HG03139 (cell line): Measurements from ENCODE around the gene DUOX1.
"Not testable (repeated sequence)": the region's sequence is repeated elsewhere in the genome, so short reads cannot be mapped to it uniquely, and the experiment has no call there.

Experiments
- ATAC-seq: cut with Tn5 transposase; IDR thresholded peaks from one replicate; pipeline ENCODE4 v1.9.1; 2021; ENCODE audit not compliant: unreplicated experiment

The DUOX1 gene

DNA sequence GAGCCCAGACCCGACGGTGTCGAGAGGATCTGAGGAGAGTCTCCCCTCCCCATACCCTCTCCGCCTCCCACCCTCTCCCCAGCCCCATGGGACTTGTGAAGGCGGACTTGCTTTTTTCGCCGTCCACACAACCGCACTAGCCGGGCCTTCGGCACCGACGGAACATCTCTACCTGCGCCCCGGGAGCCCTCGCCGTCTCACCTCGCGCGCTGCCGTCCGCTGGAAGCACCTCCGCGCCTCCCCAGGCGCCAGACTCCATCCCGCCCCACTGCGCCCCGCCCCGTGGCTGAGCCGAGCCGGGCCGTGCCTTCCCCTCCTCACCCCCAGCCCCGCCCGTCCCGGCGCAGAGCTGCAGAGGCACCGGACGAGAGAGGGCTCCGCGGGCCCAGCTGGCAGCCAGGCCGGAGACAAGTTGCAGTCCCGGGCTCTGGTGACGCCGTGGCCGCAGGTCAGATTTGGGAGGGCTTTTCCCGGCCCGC is at the start of gene DUOX1, which contains the start of gene DUOXA1:
DUOX1 (plus strand) TSS at position 344 of the 479 bp plus-strand sequence. CDS start 1,973 bp downstream, outside the sequence.
DUOXA1 (minus strand) TSS at position 229 of the 479 bp plus-strand sequence. CDS start 6,865 bp downstream, outside the sequence.
- ATAC-seq, result no peak

DNA sequence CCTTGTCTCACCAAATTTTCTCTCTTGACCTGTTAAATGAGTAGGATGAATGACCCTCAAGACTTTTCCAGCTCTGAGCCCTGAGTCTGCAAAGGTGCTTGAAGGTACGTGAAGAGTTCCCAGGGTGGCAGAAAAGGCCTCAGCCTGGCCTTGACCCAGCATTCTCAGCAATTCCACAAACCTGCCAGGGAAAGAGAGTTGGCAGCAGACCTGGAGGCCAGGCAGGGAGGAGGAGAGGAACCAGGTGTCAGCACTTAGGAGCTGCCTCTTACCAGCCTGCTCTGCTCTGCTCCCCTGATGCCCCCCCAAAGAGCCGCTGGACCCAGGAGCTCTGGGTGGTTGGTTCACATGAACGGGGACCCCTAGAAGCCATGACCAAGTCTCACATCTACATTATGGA is 49.2 kb upstream of the DUOX1 start:
- ATAC-seq, result not testable (repeated sequence)

DNA sequence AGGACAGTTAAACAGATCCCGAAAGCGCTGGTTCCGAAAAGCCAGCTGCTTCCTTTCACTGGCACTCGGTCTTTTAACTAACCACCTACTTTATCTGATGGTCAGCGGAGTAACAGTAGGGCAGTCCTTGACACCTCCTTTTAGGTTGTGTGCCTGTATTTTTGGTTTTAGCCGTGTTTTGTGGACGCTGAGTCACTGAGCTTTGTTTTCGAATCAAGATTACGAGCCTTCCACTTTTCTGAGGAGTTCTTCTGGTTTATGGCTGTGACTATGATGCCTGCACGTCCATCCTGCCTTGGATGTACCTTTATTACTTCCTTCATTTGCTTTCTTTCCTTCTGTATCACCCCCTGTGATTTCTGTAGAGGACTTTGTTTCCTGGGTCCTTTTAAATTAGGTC is 47.4 kb upstream of the DUOX1 start:
- ATAC-seq, result not testable (repeated sequence)

DNA sequence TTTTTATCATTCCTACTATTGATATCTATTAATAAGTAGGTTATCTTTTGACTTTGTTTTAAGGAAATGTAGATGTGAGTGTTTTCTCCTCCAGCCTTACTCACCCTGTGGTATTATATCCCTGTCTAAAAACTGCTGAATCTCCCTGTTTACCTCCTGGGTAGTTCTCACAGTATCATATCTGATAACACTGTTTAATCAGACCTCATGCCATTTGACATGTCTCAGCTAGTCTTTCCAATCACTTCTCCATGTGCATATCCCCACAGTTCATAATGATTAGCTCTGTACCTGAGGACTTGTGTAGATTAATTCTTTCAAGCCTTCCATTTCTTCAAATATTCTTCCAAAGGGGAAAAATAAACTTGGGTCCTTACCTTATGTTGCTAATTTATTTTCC is 46.6 kb upstream of the DUOX1 start:
- no peak for ATAC-seq

DNA sequence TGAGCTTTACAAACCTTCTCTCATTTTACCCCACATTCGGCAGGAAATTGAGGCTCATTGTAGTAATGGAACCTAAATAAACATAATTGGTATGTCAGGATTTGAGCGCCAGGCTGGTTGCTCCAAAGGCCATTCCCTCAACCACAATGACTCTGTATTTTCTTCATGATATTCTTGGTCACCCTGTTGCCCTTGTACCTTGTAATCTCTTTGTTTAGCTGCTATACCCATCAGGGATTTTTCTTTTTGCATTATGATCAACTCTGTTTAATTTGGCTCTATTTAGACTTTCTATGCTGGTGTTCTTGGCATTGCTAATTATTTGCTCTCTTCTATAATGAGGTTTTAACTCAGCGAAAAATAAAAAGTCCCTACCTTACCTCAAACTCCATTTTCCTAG is 45.6 kb upstream of the DUOX1 start:
- ATAC-seq, result no peak

DNA sequence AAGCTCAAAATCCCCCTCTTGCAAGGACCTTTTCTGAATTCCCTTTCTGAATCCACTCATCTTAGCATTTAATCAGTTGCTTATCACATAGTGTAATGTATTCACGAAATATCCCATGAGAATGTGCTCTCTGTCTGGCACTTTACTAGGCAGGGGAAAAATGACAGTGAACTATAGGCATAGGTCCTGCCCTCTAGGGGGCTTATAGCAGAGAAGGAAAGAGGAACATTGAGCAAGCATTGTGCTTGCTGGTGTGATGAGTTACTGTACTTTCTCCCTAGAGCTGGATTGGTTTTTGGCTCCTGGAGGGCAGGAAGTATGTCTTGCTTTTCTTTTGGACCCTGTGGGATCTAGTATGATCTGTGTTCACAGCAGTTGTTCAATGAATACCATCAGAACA is 42.3 kb upstream of the DUOX1 start:
- no peak for ATAC-seq

DNA sequence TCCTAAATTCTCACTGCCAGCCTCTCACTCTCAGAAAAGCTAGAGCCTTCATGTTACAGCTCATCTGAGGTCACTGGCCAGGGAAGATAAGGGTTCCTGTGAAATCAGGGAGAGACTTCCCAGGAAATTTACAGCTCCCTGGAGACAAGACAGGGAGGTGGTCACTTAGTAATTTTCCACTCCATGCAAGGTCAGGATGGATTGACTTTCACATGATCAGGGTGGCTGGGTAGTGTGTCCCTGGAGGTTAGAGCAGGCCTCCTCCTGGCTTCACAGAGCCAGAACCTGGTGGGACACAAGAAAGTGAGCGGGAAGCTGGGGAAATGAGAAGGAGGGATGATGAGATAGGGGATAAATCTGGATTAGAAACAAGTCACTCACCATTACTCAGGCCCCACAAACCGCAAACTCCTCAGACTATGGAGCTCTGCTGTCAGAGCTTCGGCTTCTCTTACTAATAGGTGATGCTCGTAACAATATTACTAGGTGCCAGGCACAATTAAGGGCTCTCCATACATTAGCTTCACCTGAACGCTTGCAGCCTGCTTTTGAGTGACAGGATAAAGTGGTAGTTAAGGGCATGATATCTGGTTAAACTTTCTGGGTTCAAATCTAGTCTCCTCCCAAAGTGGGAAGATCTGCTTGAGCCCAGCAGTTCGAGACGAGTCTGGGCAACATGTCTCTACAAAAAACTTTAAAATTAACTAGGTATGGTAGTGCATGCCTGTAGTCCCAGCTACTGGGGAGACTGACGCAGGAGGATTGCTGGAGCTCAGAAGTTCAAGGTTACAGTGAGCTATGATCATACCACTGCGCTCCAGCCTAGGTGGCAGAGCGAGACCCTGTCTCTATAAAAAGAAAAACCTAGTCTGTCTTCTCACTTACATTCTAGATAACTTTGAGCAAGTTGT is 40.7 kb upstream of the DUOX1 start:
- no peak for ATAC-seq

DNA sequence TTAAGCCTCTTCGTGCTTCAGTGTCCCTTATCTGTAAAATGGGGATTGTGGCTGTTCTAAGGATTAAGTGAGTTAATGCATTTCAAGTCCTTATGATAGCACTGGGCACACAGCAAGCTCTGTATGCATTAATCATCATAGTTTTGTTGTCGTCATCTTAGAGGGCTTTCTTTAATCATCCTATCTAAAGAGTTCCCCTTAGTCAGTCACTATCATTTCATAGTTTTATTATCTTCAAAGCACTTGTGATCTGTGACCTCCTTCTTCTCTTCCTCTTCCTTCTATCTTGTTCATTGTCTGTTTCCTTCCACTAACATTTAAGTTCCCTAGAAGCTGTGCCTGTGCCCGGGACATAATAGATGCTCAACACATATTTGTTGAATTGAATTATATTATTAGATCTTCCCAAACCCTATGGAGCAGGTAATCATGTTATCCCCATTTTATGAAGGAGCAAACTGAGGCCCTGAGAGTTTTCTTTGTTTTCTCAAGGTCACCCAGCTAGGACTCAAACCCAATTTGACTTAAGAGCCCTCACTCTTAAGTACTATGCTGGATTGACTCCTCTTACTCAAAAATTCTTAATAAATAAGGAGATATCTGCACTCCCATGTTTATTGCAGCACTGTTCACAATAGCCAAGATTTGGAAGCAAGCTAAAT is 40.0 kb upstream of the DUOX1 start:
- ATAC-seq, result no peak

DNA sequence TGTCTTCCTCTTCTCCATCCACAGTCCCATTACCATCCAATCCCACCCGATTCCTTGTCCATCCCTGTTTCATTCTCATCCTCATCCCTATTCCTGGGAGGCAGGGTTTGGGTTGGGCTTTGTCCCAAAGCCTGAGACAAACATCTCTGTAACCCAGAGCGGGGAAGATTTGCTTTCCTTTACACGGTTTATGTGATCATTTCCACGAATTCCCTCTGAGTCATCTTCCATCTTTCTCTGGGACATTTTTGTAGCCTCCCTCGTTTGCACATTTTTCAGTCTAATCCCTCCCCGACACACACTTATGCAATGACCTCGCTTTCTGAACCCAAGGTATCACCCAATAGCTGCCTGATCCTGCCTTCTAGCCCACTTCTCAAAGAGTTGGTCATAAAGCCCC is 38.6 kb upstream of the DUOX1 start:
- no peak for ATAC-seq

DNA sequence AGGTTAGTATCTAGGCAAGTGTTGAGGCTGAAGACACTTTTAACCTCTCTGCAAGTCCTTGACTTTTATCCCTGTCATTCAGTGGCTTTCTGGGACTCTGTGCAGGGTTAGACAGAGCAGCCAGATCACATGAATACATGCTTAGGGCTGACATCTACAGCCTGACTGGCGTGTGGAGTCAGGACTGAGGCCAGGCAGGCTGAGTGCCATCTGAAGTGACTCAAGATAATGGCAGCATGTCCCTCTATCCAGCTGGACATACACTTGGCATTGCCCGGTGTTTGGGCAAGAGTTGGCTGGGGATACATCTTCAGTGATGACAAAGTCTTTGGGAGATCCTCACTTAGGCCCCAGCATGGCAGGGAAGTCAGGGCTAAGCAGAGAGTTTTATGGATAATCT is 38.2 kb upstream of the DUOX1 start:
- no peak for ATAC-seq

DNA sequence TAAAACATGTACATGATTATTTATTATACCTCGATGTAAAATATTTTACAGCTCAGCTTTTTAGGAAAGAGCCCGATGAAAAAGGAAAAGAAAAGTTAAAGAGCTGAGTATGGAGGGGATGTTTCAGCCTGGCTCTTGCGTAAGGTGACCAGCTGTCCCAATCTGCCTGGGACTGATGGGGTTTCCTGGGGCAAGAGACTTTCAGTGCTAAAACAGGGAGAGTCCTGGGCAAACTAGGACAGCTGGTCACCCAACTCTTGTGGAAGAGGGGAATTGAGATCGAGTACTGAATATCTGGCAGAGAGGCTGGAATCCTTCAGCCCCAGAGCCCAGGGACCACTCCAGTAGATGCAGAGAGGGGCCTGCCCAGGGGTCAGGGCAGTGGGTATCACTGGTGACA is 36.8 kb upstream of the DUOX1 start:
- ATAC-seq, result no peak

DNA sequence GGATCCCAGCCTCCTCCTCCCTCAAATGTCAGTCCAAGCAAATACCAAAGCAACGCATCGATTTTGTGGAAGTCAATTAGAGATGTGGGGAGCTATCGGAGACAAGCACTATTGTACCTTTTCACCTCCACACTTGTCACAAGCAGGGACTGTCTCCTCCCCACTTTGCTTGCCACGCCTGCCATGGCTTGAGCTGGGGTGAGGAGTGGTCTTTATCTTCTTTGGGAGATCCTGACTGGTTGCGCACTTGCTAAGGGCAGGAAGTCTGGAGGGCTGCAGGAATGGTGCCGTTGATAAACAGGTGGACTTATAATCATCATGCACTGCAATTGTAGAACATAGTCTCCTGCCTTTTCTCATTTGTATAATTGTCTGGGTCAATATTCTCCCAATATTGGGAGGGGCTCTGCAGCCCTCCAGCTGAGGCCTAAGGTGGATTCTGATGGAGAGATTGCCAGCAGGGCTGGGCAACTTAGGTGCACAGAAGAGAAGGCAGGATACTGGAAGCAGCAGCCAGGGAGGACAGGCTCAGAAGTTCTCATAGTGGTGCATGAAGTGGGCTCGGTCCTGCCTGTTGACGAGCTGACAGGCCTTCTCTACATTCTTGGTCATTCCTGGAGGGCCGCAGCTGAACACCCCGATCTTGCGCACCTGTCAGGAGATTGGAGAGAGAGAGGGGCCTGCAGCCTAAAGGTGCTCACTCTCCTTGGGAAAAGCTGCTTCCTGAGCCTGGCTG is 36.0 kb upstream of the DUOX1 start:
- no peak for ATAC-seq

DNA sequence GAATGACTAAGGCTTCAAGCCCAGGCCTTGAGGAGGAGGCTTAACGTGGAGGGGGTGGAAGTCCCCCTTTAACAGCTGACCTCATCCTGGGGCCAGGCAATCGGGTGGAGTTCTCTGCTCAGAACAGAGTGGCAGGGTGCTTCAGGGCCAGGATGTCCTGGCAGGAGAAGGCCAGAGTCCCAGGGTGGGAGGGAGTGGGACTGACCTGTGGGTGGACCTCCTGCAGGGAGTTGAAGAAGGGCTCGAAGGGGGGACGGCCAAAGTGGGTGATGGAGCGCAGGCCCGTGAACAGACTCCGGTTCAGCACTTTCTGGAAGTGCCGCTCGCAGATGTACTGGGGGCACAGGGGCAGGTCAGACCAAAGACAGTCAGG is 35.5 kb upstream of the DUOX1 start:
- ATAC-seq, result no peak

DNA sequence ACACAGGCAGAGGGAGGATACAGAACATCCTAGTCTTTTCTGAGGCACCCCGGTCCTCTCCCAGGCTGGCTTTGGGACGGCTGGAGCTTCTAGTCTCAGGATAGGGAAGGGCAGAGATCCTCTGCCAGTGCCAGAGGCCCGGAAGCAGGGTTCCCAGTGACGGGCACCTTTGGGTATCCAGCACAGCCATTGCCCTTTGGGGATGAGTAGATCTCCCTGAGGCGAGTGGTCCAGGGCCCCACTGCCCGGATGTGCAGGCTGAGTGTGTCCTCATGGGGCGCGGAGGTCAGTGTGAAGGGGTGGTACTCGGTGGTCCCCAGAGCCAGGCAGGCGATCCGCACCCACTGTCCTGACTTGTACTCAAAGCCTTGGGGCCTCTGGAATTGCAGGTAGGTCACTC is 34.1 kb upstream of the DUOX1 start:
- no peak for ATAC-seq

DNA sequence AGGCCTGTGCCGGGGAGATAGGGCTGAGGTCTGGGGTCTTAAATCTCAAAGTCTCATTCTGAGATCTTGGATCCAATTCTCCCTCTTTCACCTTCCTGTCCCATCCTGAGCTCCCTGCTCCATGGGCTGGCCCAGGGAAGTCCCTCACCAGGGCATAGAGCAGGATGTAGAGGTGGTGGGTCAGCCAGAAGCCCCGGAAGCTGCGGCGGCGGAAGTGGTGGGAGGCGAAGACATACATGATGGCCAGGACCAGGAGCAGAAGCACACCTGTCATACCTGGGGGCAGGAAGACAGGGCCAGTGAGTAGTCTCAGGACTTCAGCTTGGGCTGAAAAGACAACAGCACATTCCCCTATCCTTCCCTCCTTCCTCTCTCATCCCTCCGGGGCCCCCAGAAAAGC is 32.3 kb upstream of the DUOX1 start:
- ATAC-seq, result no peak

DNA sequence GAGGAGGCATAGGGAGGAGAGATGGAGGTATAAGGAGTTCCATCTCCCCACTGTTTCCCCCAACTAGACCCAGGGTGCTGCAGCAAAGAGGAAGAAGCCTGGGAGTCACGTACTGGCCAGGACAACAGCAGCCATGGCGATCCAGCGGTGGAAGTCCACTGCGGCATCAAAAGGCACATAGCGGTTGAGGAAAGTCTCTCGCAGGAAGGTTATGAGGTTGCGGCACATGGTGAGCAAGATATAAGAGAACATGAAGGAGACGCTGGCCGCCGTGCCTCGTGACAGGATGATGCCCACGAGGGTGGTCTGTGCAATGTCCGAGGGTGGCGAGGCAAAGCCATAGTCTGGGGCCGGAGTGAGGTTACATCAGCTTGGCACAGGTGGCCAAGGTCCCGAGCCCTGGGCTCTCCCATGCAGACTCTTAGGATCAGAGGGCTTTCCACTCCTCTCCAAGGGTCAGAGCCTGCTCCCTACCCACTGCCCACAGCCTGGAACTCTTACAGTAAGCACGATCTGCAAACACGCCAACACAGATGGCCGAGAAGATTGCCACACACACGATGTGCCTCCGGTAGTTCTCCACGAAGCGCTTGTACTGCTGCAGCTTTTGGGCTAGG is 30.1 kb upstream of the DUOX1 start:
- ATAC-seq, result no peak

DNA sequence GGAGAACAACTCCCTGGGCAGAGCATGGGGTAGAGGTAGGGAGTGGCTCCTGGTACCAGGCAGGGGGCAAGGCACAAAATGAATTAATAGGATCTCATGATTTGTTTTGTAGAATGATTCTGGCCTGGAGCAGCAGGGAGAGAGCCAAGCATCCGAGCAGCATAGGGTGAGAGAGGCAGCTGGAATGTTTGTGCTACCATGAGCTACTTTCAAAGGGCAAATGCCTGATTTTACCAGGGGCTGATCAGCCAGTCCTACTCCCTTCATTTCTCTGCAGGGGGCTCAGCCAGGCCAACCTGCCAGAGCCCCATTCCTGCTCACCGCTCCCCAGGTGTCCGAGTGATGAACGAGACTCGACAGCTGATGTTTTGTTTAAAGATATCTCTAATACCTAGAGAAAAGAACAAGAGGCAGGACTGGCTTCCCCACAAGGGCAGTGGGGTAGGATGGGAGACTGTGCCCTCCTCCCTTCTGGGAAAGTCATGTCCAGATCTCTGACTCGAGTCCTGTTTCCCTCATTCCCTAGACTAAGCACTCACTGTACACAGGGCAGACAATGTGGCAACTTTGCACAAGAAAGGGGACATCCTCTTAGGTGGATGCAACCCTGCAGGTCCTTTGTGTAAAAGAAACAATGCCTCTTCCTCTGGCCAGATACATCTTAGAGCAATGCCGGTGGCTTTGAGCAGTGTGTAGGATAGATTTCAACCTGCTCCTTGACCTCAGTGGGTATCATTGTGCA is 28.7 kb upstream of the DUOX1 start:
- ATAC-seq, result no peak

DNA sequence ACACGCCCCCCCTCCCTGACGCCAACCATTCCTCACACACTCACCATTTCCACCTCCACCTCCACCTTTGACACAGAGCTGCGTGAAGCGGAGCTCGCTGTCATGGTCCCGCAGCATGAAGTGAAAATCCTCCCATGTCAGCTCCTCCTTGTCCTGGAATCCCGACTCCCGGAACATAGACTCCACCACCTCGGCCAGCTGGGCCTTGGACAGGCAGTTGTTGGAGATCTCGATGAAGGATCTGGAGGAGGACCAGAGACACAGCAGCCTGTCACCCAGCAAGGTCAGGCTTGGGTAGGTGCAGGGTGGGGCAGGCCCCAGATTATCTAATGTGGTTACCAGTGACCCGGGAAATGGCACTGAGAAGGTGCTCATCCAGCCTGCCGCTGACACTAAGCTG is 28.0 kb upstream of the DUOX1 start:
- ATAC-seq, result no peak

DNA sequence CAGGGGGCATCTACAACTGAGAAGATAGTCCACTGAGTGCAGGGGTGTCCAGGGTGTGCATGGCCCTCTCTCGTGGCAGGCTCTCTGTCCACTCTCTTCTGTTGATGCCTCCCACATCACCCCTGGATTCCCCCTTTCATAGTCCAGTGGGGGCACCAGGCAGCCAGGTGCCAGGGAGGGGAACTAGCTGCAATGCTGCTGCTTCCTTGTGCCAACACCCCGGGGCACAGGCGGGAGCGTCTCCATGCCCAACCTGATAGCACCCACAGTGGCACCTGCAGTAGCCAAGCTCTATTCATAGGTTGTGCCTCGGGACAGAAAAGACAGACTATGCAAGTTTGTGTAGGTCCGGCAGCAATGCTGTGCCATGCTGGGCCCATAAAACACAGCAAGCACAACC is 27.6 kb upstream of the DUOX1 start:
- no peak for ATAC-seq

DNA sequence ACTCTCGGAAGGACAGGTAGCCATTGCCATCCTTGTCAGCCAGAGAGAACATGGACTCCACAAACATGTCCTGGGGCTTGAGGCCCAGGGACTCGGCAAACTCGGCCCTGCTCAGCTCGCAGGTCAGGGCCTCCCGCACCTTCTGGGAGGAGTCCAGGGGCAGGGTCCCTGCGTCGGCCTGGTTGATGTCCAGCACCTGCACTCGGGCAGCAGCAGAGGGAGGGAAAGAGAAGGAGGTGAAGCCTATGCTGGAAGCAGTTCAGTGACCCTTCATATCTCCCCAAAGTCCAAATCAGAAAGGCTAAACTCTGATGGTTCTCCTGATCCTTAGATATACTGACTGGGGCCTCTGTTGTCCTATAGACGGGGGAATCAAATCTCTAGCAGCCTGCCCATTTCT is 25.6 kb upstream of the DUOX1 start:
- ATAC-seq, result not testable (repeated sequence)
